HG03521 (cell line): ENCODE measurements around the gene MORN1.

Experiments
- ATAC-seq: cut with Tn5 transposase; IDR thresholded peaks from one replicate; pipeline ENCODE4 v1.9.1; 2021; ENCODE audit warnings: mild to moderate bottlenecking, moderate library complexity; ENCODE audit not compliant: unreplicated experiment

The MORN1 gene

DNA sequence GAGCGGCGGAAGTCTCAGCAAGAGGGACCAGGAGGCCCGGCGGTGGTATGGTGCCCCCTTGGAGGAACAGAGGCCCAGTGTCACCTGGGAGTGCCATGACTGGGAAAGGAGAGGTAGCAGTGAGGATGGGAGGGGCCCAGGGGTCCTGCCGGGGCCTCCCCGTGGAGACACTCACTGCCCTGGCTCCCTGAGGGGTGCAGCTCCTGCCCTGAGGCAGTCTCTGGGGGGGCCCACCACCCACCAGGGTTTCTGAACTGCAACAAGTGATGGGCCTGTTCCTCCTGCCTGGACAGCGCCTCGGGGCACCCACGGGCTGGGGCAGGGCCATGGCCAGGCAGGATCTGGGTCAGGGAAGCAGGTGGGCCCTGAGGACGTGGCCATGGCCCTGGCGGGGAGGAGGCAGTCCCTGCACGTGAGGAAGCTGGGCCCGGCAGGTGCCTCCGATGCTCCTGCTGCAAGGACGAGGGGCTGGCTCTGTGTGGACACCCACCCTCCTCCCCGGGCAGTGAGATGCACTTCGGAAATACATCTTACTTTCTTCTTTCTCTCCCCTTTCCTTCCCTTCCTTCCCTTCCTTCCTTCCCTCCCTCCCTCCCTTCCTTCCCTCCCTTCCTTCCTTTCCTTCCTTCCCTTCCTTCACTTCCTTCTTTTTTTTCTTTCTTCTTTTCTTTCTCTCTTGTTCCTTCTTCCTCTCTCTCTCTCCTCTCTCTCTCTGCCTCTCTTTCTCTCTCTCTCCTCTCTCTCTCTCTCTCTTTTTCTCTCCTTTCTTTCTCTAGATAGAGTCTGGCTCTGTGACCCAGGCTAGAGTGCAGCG is 66.6 kb downstream of the MORN1 start:
- no peak for ATAC-seq

DNA sequence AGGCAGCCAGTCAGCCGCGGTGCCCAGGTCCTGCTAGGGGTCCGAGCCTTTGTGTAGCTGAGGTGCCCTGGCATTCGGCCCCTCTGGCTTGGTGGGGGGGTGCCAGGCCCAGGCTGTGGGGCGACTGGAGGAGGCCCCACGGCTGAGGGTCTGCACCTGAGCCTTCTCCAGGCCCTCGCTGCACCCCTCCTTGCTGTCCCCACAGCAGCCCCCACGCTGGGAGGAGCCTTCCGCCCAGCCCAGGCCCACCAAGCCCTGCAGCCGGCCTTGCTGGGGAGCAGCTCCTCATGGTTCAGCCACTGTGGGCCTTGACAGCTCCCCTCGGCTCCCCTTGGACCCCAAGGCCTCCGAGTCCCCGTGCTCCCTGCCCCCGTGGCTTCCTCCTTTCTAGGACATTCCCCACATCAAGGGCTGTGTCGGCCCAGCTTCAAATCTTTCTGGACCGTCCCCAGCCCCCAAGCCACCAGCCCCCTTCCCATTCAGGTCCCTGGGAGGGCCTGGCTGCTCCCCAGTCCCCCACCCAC is 67.8 kb downstream of the MORN1 start:
- ATAC-seq: no peak

DNA sequence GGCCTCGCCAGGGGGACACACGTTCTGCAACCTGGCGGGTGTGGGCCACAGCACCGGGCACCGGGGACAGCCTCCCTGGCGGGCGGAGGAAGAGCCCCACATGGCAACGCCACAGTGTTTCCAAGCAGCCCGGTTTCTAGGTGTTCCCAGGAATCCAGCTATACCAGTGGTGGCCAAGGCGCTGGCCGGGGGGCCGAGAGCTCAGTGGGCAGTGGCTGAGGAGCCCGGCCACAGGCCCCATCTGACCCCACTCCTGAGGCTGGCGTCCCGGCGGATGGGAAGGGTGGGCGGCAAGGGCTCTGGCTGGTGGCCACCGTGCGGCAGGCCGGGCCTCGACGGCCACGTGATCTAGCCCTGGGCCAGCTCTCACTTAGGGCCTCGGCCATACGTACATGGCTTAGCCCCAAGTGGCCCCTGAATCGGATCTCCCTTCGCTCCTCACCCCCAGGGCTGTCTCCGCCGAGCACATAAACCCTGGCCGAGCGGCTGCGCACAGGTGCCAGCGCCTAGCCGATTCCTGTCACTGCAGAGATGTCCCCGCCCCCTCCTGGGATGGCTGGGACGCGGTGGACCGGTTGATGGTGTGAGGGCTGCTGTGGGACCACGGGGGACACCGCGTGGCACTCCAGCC is 68.7 kb downstream of the MORN1 start:
- ATAC-seq: no peak

DNA sequence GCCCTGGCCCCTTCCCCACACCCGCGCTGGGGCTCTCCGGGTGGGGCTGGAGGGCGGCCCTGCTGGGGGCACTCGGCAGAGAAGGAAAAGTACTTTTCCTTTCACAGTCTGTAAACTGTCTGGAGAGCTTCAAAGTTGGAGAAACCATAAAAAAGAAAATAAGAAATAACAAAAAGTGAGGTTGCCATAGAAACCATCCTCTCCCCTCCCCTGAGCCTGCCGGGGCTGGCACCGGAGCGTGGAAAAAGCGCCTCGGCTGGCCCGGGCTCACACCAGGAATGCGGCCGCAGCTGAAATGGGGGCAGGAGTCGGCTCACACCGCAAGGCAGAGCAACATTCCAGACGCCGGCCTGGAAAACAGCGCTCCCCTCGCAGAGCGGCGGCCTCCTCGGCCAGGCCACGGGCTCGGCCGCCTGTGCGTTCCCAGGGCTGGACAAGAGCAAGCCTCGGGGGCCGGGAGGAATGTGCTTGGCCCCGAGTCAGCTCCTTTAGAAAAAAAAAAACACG is 69.2 kb downstream of the MORN1 start:
- ATAC-seq: no peak

DNA sequence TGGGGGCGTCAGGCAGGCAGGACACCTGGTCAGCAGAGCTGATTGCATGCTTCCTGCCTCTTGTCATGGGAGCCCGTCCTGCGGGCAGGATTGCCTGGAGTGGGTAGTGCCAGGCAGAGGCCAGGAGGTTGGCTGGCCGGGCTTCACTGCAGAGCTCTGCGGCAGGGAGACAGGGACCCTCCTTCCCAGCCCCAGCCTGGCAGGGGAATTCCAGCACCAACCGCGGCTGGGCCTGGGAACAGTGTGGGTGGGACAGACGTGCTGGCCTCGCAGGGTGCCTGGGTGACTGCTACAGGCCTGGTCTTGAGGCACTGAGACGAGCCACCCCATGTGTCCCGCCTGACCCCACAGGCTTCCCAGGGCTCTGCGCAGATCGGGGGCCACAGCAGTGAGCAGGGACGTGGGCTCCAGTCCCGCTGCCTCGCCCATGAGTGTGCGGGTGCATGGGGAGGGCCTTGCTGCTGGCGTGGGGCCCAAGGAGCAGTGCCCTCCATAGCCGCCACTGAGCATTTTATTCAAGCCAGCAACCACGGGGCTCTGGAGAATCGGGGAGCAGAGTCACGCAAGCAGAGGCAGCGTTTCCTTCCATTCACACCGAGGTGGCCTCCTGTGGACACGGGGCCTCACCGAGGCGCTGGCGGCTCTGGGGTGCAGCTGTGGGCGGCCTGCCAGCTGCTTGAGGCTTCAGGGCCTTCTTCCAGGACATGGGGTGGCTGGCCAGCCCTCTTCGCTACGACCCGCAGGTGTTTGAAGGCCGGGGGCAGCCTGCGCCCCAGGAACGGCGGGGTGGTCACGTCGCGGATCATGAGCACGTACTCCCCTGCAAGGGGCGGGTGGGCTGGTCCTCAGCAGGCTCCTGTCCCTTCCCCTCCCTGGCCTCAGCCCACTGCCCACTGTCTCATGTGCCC is 70.3 kb downstream of the MORN1 start:
- no peak for ATAC-seq

DNA sequence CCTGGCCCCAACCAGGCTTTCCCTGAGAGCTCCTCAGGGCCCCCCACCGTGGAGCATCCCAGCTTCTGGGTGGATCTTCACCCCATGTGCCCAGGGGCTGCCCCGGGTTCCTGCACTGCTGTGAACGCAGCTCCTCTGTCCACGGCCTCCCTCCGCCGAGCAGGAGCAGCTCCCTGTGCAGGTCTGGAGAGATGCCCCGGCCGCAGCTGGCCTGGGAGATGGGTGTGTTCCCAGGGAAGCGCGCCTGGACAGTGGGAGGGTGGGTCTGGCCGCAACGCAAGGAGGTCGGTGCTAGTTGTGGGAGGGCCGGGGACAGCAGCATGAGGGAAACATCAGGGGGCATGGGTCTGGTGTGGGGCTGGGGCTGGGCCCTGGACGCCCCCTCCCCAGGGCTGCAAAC is 71.3 kb downstream of the MORN1 start:
- ATAC-seq: no peak

DNA sequence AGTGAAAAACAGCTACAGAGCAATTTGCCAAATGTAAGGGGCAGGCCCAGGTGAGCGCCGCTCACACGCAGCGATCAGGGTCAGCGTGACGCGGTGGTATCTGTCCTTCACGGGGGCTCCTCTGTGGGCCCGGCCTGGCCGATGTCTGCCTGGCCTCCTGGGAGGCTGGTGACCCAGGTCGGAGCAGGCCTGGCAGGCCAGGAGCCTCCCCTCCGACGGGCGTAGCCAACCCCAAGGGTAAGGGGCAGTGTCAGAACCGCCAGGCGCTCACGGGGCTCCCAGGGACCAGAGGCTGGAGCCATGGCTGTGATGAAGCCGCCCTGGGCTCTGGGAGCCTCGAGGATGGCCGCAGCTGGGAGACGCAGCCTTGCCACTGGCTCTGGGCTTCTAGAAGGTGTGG is 72.1 kb downstream of the MORN1 start:
- ATAC-seq: no peak

DNA sequence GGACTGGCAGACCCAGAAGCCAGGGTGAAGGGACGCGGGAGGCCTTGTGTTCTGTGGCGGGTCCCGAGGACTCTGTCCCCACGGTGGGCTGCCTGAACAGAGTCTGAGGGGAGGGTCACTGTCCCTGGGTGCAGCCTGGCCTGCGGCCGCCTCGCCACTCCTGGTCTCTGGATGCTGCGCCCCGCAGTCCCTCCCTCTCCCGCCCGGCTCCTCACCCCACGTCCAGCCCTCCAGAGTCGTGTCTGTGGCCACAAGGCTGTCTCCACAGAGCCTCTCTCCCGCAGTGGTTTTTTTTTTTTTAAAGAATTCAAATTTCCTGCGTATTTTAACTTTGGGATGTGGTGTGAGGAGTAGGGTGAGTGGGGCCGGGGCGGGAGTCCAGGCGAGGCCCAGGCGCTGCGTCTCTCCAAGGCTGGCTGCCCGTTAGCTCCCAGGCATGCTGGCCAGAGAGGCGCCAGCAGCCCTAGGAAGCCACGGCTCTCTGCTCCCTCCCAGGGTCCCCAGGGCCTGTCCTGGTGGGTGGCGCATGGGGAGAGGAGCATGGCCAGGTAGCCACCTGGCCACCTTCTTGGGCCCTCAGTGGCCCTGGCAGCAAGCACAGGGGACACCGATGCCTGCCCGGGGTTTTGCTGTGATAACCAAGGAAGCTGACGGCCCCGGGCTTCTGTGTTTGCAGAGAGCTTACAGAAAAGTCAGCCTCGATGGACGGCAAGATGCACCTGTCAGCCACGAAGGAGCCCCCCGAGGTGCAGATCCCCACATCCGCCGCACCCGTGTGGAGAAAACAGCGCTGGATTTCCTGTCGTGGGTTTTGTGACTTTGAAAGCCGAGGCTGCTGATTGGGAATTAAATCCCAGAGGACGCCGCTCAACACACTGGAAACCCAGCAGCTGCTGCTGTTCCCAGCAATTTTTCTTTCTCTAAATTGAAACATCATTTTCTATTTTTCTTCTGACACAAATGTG is 72.8 kb downstream of the MORN1 start:
- ATAC-seq: no peak

DNA sequence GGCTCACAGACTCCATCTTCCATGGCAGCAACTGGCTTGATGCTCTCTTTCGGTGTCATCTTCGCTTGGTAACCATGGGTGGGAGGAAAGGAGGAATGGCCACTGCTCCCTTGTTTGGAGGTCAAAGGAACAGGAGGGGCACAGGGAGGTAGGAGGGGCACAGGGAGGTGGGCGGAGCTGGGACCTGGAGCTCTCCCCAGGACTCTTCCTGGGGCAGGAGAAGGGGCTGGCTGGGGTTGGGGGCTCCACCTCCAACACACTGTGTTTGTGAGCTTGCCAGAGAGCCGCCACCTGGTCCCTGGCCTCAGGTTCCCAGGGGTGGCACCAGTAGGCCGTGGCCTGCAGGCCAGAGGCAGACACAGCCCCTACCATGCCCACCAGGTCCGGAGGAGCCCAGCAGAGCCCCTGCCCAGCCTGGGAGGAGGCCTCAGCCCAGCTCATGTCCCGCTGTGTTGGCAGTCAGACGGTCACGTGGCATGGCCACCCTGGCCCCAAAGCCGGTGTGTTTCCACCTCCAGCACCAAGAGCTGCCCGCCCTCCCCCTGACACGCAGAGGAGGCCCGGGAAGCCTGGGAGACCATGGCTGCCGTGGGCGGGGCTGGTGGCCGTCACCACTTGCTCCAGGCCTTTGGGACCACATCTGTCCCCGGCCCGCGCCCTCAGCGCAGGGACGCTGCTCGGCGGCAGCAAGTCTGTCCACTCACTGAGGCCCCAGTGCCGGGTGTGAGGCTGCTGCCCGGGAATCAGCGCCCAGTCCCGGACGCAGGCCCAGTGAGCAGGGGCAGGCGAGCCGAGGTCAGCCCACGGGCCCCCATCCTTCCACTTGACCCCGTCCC is 73.9 kb downstream of the MORN1 start:
- no peak for ATAC-seq

DNA sequence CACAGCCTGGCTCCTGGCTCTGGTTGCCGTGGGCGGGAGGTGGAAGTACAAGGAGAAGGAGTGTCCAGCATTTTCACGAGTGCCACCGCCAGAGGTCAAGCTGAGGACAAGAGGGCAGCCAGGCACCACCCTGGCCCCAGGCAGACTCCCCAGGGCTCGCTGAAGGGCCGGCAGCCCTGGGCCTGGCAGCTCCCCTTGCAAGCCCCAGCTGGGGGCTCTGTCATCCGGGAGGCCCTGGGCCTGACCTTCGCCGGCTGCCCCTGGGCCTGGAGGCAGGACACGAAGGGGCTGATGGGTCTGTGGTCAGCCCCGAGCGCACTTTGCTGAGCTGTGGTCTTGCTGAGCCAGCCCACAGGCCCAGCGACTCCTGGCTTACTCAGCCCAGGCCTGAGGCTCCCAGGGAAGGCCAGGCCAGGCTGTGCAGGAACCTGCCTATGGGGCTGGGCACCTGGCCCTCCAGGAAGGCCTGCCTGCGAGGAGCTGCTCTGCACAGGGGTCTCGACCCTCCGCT is 74.8 kb downstream of the MORN1 start:
- ATAC-seq: no peak

DNA sequence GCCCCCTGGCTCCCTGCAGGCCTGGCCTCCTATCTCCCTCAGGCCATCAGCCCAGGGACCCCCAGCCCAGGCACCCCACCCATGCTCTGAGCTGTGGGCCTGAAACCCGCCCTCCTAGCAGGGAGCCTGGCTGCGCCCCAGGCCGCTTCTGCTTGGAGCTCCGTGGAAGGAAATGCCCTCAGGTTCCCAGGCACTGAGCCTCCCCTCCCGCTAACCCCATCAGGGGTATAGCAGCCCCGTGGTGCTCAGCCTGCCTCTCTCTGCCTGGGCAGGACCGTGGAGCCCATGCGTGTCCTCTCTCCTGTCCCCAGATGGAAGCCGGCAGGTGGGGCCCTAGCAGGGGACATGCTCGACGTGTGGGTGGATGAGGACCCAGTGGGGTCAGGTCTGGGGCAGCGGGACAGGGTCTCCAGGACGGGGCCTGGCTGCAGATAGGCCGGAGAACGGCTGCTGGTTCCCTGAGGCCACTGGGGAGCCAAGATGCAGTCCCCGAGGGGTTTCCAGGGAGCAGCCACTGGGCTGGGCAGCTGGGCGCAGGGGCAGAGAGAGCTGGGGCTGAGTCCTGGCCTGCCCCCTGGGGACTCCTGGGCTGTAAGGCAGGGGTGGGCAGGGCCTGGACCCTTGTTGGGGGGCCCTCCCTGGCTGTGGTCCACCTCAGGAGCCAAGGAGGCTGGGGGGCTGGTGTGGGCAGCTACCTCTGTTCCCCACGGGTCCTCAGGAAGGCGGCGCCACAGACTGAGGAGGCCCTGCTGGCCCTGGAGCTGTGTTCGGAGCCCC is 75.5 kb downstream of the MORN1 start:
- no peak for ATAC-seq

DNA sequence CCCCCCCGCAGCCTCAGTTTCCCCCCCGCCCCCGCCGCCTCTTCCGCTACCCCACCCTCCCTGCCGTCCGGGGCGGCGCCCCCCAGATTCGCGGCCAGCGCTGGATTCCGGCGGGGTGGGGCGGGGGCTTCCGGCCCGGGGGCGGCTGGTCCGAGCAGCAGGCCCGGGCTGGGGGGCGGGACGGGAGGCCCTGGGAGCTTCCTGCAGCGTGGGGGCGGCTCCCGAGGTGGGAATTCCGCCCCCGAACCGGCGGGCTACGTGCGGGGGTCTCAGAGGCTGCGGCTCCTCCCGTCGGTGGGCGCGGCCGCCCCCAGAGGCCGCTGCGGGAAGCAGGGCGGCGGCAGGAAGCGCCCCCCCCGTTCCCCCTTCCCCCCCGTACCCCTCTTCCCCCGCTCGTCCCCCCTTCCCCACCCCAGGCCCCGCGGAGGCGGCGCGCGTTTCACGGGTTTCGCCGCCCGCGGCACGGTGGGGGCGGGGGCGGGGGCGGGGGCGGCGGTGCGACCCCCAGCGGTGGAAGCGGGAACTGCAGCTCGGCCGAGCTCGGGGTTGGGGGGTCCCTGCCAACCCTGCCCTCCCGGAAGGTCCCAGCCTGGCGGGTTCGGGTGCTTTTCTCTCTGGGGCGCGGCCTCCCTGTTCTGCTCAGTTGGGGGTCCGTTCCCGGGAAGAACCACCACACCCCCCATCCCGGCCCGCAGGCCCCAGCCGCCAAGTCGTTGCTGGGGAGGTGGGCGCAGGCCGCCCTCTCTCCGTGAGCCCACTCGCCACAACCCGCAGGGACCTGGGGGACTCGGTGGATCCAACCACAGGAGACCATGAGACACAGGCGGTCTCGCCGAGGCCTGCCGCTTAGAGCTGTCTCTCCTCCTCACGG is 76.3 kb downstream of the MORN1 start:
- ATAC-seq: no peak

DNA sequence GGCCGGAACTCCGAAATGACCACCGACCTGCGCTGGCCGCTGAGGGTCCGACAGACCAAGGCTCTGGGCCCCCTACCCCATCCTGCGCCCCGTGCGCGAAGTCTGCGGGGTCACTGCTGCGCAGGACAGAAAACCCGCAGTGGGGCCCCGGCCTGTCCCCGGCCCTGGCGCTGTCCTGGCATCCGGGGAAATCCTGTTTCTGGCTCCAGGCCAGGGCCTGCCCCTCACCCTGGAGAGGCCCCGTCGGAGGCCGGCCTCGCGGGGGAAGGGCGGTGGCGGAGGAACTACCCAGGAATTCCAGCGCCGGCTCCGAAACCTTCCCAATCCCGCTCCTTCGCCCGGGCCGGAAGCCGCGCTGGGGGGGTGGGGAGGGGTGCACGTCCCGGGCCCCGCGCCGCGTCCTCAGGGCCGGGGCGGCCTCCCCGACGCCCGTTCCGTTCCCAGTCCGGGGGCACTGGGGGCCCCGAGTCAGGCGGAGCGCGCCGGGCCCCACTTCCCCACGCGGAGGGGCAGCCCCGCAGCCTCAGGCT is 77.0 kb downstream of the MORN1 start:
- no peak for ATAC-seq

DNA sequence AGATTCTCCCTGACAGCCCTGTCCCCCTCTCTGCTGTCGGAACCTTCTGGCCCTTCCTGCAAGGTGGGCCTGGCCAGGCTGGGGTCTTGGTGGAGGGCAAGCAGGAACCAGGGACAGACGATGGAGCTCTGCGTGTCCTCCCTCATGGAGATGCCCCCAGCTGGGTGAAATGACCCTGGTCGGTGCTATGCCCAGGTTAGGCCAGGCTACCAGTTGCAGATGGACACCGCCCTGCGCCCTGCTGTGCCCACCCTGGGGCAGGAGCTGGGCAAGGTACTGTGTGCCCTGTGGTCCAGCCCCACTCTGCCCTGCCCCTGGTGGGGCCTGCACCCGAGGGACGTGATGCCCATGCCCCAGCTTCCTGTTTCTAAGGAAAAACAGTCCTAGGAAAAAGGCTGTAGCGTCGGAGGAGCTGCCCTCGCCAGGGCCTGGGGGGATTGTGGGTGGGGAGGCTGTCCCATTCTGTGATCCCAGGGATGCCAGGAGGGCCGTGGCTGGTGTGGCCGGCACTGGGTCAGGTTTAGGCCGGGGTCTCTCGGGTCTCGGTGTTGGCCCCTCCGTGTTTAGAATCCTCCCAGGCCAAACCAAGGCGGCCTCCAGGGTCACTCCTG is 77.6 kb downstream of the MORN1 start:
- ATAC-seq: no peak

DNA sequence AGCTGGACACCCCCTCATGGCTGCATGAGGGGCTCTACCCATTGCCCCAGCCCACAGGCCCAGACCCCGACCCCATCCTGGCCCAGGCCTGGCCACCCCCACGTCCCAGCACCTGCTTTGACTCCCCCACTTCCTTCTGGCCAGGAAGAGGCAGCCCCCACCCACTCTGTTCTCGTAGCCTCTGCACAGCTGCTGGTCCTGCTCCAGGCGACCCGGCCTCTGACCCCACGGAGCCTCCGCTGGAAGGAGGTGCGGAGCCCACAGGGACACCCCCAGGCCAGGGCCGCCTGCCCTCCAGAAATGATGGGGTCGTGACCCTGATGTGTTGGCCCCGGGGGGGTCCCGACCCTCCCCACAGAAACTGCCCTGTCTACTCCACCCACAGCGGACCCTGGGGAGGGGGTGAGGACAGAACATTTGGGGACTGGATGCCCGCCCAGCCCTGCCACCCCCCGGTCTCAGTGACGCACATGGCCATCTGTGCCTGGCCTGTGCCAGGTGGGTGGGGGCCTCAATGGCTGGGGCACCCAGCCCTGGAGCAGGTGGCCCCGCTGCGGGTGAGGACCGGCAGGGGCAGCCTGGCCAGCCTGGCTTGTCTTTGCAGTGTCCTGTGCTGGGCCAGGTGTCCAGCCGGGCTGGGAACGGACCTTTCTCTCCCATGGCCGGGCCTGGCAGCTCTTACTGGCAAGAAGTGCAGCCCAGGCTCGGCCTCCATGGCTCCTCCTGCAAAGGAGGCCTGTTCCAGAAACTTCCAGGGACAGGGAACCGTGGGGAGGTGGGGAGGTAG is 78.6 kb downstream of the MORN1 start:
- no peak for ATAC-seq

DNA sequence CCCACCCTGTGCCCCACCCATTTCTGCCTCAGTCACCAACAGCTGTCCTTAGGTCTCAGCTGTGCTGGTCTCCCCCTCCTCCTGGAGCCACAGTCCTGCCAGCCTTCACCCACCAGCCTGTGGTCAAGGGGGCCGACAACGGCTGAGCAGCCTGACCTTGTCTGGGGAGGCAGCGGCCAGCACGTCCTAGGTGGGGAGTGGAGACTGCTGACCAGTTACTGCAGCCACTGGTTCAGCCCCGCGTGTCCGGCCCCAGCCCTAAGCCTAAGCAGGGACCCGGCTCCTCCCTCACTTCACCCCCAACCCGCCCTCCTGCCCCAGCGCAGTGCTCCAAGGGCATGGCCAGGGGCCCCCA is 79.2 kb downstream of the MORN1 start:
- no peak for ATAC-seq
